GM12873 (cell line): ENCODE results near the gene HRH2.

Experiments
- CTCF ChIP-seq: IDR thresholded peaks from 2 replicates; pipeline ENCODE4 v1.5.1; 2012; ENCODE audit warnings: low read depth, mild to moderate bottlenecking, moderate library complexity, low read length, control low read depth; ENCODE audit not compliant: insufficient read depth; ENCODE audit errors: missing control alignments

Gene HRH2

GRCh38 chr5:175738126-175738525 is 80.3 kb downstream of the HRH2 start:
- no peak for TF ChIP-seq CTCF

- TF ChIP-seq CTCF = no peak
Measured at GRCh38 chr5:175738602-175739133, 80.8 kb downstream of the HRH2 start.

- TF ChIP-seq CTCF = no peak
Measured at GRCh38 chr5:175740014-175740413, 82.1 kb downstream of the HRH2 start.

- TF ChIP-seq CTCF = no peak
Measured at GRCh38 chr5:175741556-175741955, 83.7 kb downstream of the HRH2 start.

- no peak for TF ChIP-seq CTCF
Measured at GRCh38 chr5:175742290-175742994, 84.6 kb downstream of the HRH2 start.

GRCh38 chr5:175743676-175744210 is 85.9 kb downstream of the HRH2 start:
- TF ChIP-seq CTCF = no peak

- no peak for TF ChIP-seq CTCF
Measured at GRCh38 chr5:175745210-175745609, 87.3 kb downstream of the HRH2 start.
